GM20000 (cell line): Measurements from ENCODE around the gene CHST6.
A peak's percentile ranks its signal among the peaks of the same experiment; 100 is the strongest.

Experiments used
- DNase-seq: peaks from one replicate; pipeline ENCODE4 v3.0.0; 2012; ENCODE audit warnings: low spot score
- CTCF ChIP-seq: IDR thresholded peaks from 2 replicates; pipeline ENCODE4 v1.5.1; 2012; ENCODE audit warnings: mild to moderate bottlenecking, control low read depth; ENCODE audit errors: extremely low read depth, missing control alignments

Gene CHST6

GRCh38 chr16:75485230-75486013 is 9.8 kb downstream of the CHST6 start:
- no peak for TF ChIP-seq CTCF

GRCh38 chr16:75483222-75483621 is 12.0 kb downstream of the CHST6 start:
- no peak for TF ChIP-seq CTCF
- no peak for DNase-seq

More at GRCh38 chr16:75485230-75486013, 9.8 kb downstream of the CHST6 start:
- DNase-seq, result peak; percentile 23

GRCh38 chr16:75482434-75483205 is 12.6 kb downstream of the CHST6 start:
- no peak for TF ChIP-seq CTCF
- DNase-seq, result no peak

- DNase-seq, result no peak
Observed at GRCh38 chr16:75481475-75481874, 13.8 kb downstream of the CHST6 start.

GRCh38 chr16:75479421-75479990 is 15.7 kb downstream of the CHST6 start:
- DNase-seq, result peak; percentile 10

More at GRCh38 chr16:75481475-75481874, 13.8 kb downstream of the CHST6 start:
- TF ChIP-seq CTCF, result no peak

GRCh38 chr16:75478480-75479345 is 16.5 kb downstream of the CHST6 start:
- no peak for DNase-seq
- no peak for TF ChIP-seq CTCF

More at GRCh38 chr16:75479421-75479990, 15.7 kb downstream of the CHST6 start:
- TF ChIP-seq CTCF, result no peak
